GM18499 (cell line): ENCODE data around the gene TRAF7.

Experiments
- ATAC-seq: cut with Tn5 transposase; IDR thresholded peaks from one replicate; pipeline ENCODE4 v1.9.1; 2021; ENCODE audit warnings: moderate number of reproducible peaks; ENCODE audit not compliant: insufficient read depth, unreplicated experiment

The TRAF7 gene

DNA sequence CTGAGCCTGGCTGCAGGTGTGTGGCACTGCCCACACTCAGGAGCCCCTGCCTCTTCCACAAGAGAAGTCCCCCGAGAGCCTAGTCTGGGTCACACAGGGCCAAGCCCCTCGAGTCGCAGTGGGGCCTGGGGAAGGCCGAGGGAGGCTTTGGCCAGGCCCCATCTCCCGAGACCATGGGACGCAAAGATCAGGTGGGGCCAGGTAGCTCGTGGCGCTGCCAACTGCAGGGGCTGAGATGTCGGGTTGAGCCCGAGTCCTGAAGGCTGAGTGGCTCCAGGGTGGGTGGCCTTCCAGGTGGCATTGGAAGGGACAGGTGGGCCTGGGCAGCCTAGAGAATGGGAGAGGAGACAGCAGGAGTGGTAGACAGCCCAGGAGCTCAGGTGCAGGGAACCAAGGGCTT lies 6.3 kb downstream of the TRAF7 start:
- ATAC-seq, result no peak

DNA sequence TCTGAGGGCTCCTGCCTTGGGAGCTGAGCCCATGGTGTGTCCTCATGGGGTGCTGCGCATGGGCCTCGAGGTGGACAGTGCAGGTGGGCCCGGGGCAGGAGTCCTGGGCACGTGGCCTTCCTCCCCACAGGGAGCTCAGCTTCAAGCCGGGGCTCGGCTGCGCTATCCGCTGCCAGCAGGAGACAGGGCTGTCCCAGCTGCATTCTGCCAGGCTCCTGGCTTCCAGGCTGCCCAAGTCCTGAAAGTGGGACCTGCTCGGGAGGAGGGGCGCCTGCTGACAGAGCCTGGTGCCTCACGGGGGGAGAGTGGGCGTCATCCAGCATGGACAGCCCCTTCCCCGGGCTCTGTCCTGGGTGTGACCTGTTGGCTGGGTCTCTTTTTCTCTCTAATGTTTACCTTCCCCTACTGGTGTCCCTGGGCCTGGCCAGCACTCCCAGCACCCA lies 7.1 kb downstream of the TRAF7 start:
- no peak for ATAC-seq

DNA sequence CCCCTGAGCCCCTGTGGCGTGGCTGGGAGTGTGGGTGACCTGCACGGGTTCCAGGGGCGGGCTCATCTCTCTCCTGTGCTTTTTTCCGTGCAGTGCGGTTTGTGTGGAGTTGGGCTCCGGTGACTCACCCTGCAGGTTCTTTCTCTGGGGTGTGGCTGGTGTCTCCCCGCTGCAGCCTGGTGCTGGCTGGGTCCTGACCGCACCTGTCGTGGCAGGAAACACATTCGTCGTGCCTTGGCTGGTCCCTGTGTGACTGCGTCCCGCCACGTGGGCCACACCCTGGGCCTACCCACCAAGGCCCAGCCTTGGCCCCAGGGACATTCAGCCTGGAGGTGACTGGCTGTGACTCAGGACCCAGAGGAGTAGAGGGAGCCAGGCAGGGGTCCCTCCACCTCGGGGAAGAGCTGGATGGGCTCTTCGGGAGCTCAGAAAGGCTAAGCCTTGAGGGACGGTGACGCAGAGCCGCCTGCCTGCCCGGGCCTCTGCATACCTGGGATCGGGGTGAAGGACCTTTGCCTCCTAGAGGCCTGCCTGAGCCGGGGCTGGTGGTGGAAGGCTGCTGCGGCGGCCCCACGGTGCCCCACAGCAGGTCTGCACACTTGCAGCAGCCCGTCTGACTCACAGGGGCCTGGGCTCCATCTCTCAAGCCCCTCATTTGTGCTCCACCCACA lies 7.8 kb downstream of the TRAF7 start:
- ATAC-seq, result no peak

DNA sequence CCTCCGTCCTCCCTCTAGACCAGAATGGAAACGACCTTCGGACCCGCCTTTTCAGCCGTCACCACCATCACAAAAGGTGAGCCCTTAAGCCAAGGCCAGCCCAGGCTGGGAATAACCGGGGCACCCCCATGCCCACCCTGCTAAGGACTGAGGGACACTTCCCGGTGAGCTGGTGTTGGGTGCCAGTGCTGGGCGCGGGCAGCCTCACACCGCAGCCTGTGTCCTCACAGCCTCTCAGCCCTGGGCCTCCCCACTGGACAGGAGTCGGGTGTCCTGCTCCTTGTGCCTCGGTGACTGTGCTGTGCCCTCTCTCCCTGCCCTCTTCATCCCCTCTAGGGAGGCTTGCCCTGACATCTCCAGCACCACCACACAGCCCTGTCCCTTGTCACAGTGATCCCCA lies 10.3 kb downstream of the TRAF7 start:
- ATAC-seq, result no peak

DNA sequence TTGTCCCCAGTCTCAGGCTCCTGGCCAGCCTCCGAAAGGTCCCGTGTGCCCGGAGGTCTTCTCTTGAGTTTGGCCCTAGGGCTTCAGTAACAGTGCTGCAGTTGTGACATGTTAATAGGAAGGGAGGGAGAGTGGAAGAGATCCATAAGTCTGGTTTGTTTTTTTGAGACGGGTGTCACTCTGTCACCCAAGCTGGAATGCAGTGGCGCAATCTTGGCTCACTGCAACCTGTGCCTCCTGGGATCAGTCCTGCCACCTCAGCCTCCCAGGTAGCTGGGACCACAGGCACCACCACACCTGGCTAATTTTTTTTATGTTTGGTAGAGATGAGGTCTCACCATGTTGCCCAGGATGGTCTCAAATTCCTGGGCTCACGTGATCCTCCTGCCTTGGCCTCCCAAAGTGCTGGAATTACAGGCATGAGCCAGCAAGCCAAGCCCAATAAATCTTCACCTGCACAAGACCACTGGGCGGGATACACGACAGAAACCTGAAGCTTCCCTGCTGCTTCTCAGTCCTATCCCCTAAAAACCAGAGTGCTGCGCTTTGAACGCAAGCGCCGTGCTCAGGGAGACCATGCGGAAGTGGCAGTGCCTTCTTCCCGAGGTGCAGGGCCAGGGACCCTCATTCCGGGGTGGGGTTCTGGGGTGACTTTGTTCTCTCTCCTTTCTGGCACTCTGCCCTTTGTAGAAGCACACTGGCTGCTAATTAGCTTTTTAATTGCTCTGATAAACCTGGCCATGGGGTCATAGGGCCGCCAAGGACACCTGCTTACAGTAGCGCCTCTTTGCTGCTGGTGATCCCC lies 10.9 kb downstream of the TRAF7 start:
- no peak for ATAC-seq

DNA sequence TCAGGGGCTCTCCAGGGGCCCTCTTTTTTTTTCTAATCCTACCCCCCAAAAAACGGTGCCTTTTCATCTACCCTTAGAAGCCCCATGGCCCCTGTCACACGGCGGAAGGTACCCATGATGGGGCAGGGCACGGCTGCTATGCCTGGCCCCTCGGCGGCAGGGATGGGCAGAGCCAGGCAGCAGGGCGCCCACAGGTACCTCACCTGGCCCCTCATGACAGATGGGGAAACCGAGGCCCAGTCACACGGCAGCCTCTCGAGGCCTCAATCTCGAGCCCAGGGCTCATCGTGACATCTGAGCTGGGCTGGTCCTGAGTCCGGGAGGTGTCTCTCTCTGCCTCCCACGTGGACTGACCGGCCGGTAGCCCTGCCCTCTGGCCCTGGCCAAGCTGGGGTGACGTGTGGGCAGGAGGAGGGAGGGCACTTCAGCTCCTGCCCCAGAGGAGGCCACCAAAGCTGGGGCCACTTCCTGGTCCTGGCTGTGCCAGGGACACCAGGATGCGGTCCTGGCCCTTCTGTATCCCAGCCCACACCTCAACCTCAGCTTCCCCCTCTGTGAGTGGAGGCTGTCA lies 11.6 kb downstream of the TRAF7 start:
- no peak for ATAC-seq

DNA sequence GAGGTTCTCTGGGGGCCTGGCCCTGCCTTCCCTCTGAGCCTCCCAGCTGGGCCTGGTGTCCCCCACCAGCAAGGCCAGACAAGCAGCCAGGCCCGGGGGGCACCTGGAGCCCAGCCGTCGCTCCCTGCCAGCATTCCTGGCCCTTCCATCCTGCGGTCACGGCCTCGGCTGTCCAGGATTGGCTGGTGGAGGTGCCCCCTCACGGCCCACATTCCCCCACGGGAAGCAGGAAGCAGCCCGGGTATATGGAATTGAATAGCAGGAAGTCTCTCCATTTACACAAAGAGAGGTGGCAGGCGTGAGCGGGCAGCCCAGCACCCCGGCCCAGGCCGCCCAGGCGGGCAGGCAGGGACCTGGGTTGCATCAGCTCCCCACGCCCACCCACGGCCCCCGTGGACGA lies 14.5 kb downstream of the TRAF7 start:
- ATAC-seq, result no peak

DNA sequence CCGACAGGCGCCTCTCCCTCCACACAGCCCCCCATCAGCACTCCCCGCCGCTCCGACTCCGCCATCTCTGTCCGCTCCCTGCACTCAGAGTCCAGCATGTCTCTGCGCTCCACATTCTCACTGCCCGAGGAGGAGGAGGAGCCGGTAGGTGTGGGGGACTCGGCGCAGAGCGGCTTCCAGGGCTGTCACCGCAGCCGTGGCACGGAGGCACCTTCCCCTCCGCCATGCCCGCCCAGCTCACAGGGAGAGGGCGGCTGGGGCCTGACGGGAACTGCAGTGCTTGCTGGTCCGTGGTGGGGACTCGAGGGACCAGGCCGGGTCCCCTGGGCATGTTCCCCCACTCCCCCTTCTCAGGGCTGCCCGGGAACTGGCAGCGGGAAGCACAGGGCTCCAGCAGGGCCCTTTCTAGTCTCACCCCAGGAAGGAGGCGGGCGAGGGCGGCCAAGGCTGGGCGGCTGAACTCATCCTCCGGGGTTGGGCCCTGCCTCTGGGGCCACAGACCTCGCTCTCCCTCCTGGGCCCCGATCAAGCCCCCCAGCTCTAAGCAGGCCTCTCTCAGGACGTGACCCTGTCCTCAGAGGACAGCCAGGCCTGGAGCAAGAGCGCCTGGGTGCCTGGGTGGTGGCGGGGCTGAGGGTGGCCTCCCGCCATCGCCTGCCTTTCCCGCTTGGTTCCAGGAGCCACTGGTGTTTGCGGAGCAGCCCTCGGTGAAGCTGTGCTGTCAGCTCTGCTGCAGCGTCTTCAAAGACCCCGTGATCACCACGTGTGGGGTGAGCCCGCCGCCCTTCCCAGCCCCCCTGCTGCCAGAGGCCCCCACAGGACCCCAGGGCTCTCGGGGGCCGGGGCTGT lies 15.2 kb downstream of the TRAF7 start:
- ATAC-seq, result no peak

DNA sequence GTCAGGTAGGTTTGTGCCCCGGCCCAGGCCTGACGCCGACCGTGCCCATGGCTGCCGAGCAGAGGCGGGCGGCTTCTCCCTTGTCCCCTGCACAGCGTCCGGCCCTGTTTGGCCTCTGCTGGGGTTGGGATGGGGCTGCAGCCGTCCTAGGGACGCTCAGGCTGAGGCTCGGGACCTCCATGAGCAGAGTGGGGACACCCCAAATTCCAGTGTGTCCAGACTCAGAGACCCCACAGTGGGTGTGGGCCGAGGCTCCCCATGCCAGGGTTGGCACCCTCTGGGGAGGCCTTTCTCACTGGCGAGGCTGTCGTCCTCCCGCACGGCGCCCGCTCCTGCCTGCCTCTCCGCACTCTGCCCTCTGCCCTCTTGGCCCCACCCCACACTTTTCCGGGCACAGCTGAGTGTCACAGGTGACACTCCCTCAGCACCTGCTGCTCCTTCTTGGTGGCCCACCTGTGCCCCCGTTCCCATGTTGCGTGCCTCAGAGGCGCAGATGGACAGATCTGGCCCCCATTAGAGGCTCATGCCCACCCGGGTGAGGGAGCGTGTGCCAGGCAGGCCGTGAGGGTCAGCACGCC lies 16.1 kb downstream of the TRAF7 start:
- no peak for ATAC-seq

DNA sequence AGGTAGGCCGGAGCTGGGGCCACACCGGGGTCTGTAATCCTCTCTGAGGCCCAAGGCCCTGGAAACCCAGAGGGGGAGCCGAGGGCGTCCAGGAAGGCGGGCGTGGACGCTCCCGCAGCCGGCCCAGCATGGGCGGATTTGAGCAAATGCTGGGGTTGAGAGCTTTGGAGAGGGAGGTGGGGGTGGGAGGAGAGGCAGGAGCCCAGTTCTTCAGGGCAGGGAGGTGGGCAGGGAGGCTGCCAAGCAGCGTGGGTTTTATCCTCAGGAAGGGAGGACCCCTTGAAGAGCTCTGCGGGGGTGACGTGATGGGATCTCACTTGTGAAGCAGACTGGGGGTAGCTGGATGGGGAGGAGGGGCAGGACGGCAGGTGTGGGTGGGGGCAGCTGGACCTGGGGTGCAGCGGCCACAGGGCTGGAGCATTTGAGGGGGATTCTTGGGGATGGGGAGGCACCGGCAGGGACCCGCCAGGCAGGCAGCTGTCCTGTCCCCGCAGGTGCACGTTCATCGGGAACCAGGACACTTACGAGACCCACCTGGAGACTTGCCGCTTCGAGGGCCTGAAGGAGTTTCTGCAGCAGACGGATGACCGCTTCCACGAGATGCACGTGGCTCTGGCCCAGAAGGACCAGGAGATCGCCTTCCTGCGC lies 17.2 kb downstream of the TRAF7 start:
- no peak for ATAC-seq

DNA sequence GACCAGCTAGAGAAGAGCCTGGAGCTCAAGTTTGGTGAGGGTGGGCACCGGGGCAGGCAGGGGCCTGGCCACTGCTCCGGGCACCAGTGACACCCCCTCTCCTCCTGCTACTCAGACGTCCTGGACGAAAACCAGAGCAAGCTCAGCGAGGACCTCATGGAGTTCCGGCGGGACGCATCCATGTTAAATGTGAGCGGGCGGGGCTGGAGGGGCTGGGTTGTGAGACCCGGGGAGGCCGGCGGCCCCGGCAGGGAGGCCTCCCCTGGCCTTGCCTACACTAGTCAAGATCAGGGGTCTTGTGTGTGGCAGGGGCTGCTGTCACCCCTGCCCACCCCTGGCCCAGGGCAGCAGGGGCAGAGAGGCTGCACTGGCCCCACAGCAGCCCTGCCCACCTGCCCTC lies 17.8 kb downstream of the TRAF7 start:
- no peak for ATAC-seq

DNA sequence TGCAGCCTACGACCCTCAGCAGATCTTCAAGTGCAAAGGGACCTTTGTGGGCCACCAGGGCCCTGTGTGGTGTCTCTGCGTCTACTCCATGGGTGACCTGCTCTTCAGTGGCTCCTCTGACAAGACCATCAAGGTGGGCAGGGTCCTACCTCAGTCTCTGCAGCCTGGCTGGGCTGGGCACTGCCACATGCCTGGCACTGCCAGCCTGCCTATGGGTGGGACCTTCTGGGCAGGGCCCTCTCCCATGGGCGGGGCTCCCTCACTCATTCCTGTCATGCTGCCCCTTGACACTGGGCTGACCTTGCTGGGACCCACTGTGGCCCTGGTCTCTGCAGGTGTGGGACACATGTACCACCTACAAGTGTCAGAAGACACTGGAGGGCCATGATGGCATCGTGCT lies 18.3 kb downstream of the TRAF7 start:
- ATAC-seq, result no peak

DNA sequence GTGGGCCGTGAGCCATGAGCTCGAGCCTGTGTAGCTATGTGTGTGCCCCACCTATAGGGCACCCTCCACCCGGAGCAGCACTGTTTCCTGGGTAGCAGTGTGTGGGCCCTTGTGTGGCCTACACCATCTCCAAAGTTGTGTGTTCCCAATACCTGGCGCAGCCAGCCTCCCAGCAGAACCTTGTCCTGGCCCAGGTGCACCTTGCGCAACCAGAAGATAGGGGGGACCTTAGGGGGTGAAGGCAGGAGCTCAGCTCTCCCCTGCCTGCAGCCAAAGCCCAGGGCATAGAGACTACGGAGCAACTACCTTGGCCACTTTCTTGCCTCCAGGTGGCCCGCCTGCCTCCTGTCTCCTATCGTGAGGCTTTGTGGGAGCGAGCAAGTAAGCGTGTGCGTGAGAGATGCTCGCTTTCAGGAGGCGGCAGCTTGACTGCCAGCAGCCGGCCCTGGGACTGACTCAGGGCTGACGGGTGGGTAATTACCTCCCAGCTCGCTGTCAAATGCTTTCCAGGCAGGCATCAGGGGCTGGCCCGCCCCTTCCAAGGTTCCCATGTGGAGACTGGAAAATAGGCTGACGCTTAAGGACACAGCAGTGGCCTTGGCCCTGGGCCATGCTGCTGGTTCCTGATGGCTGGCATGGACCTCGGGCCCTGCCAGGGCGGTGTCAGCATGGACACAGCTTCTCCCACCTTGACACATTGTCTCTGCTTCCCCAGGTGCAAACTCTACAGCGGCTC lies 19.0 kb downstream of the TRAF7 start:
- no peak for ATAC-seq

DNA sequence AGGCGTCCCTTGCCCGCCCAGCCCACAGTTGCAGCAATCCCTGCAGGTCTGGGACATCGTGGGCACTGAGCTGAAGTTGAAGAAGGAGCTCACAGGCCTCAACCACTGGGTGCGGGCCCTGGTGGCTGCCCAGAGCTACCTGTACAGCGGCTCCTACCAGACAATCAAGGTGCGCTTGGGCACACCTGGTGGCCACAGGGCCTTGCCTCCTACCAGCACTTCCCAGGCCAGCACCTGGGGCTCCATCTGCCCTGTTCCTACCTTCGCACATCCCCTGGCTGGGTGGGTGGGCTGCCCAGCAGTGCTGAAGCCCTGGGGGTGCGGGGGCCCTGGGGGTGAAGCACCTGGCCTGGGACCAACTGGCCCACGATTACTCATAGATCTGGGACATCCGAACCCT lies 19.9 kb downstream of the TRAF7 start:
- ATAC-seq, result no peak

DNA sequence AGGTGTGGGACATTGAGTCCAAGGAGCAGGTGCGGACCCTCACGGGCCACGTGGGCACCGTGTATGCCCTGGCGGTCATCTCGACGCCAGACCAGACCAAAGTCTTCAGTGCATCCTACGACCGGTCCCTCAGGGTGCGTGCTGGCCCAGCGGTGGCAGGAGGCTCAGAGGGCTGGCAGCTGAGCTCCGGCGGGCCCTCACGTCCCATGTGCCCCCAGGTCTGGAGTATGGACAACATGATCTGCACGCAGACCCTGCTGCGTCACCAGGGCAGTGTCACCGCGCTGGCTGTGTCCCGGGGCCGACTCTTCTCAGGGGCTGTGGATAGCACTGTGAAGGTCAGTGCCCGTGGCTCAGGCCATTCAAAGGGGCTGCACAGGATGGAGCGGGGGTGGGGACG lies 20.5 kb downstream of the TRAF7 start:
- no peak for ATAC-seq

DNA sequence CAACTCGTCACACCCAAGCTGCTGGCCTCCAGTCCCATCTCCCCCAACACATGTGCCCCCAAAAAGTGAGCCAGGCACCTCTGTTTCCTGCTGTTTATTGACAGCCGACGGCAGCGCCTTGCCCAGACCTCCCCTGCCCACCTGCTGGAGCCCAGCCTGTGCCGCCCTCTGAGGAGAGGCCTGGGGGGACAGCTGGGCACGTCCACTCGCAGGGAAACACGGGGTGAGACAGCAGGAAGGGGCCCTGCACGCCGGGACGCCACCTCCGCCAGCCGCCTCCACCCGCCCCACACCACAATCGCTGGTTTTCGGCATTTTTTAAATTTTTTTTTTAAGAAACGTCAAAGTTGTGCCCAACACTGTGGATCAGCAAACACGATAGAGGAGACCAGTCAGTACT lies 21.5 kb downstream of the TRAF7 start:
- no peak for ATAC-seq

DNA sequence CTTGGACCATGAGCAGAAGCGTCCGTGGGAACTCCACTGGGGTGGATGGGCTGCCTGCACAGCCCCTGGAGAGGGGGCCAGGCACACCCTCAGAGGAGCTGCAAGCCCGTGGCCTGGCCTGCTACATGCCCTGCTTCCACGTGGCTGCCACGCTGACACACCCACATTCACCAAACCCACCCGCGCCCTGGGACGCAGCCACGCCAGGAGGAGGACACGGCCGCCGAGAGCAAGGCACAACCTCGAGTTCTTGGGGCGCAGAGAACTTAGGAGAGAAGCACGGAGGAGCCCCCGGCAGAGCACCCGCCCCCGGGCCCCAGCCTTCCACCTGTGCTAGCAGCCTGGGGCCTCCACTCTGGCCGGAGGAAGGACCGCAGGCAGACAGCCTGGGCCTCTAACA lies 22.0 kb downstream of the TRAF7 start:
- ATAC-seq, result no peak

DNA sequence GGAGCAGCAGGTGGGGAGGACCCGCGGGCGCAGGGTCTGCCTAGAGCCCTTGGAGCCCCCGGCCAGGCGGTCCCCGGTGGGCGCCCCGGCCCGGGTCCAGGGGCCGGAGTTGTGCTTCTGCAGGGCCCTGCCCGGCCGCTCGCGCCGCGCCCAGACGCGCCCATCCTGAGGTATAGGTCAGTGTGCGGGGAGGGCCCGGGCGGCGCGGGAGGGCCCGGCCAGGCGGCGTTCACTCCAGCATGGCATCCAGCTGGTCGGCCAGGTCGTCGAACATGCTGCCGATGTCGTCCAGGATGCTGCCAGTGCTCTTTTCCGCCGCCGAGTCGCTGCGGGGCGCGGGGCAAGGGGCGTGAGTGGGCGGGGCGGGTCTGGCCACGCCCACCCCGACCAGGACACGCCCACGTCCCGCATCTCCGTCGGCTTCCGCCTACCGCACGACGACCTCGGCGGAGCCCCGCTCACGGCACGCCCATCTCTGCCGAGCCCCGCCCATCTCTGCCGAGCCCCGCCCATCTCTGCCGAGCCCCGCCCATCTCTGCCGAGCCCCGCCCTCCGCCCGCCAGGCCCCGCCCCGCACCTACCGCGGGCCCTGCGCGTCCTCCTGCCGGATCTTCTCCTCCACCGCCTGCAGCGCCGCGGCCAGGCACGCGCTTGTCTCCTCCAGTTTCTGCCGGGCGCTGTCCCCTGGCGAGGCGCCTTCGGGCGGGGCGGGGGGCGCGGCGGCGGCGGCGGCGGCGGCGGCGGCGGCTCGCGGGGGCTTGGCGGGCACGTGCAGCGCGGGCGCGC lies 22.9 kb downstream of the TRAF7 start:
- no peak for ATAC-seq

DNA sequence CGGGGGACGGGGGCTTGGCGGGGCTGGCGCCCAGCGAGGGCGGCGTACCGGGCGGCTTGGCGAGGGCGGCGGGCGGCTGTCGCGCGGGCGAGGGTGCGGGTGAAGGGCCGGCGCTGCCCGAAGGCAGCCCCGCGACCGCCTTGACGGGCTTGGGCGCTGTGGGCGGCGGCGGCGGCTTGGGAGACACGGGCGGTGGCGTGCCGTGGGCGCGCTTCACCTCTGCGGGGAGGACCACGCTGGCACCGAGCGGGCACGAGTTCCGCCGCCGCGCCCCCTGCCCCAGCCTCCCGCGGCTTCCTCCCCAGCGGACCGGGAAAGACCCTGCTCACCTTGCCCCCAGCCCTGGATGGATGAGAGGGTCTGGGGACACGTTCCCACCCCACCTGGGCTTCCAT lies 23.5 kb downstream of the TRAF7 start:
- ATAC-seq, result no peak
